HG03095 (cell line): ENCODE results near the gene MYH6.

Source experiments
- ATAC-seq: cut with Tn5 transposase; IDR thresholded peaks from one replicate; pipeline ENCODE4 v1.9.1; 2021; ENCODE audit warnings: moderate library complexity; ENCODE audit not compliant: unreplicated experiment

MYH6 gene

DNA sequence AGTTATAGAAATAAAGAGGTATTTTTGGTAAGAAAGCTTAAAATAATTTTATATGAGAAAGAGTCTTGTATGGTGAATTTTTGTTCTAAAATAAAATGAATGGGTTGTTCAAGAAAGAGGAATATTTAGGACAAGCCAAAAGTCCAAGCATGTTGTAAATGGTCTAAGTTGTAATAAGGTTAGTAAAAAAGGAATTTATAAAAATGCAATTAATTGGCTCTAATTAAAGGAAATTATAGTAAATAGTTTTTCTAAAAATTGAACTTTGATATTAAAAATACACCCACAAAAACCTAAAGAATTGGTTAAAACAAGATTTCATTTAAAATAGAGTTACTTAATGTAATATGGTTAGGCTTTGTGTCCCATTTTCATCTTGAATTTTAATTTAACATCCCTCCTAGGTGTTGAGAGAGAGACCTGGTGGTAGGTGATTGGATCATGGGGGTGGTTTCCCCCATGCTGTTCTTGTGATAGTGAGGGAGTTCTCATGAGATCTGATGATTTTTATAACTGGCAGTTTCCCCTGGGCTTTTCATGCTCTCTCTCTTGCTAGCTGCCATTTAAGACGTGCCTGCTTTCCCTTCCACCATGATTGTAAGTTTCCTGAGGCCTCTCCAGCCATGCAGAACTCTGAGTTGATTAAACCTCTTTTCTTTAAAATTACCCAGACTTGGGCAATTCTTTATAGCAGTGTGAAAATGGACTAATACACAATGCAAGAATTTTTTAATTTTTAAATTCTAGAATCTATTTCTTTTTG is 68.4 kb downstream of the MYH6 start:
- ATAC-seq: no peak

DNA sequence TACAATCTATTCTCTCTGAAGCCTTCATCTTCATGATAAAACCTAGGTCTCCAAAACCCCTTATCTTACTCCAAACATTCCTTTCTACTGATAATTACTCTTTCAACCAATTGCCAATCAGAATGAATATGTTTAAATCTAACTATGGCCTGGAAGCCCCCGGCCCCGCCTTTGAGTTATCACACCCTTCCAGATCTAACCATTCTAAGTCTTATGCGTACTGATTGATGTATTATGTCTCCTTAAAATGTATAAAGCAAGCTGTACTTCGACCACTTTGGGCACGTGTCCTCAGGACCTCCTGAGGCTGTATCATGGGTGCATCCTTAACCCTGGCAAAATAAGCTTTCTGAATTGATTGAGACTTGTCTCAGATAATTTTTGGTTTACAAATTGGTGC is 72.5 kb downstream of the MYH6 start:
- ATAC-seq: no peak
